ENCODE results near the gene CDA. TPM values are rescaled to one million over a fixed set of nuclear protein-coding genes. Genes with fewer than 3 reads are reported as not detected.

The CDA gene
- total RNA-seq, 1 donor from 2014 or later: not detected

GRCh38 chr1:20641975-20642374 lies 53.1 kb downstream of the CDA start:
- no peak overlapping the region for H2AFZ ChIP-seq (ENCODE audit: low read depth, low read length)
- H3K36me3 Mint-ChIP-seq (ENCODE audit: low read depth, unreplicated experiment): peaks cover 26% of the 10 kb centered on the region
- no peaks in the 10 kb centered on the region for H3K27me3 ChIP-seq (ENCODE audit: insufficient read depth, low read length)
- H3K27me3 Mint-ChIP-seq (ENCODE audit: low read depth, unreplicated experiment): no peaks in the 10 kb centered on the region
- DNase-seq (ENCODE audit: low read depth) (no peak), FAIRE-seq (no peak)
- H3K9me3 ChIP-seq (ENCODE audit: insufficient read depth, low read depth, low read length): no peaks in the 10 kb centered on the region
- no peaks in the 10 kb centered on the region for H3K4me1 Mint-ChIP-seq (ENCODE audit: low read depth, unreplicated experiment)
- H3K4me3 ChIP-seq (ENCODE audit: insufficient read depth, low read depth, low read length): no peak overlapping the region
- no peak overlapping the region for H3K27ac ChIP-seq (ENCODE audit: low read depth, low read length)
- H4K20me1 ChIP-seq (ENCODE audit: insufficient read depth, low read length): peaks cover 7% of the 10 kb centered on the region
- H3K79me2 ChIP-seq (ENCODE audit: insufficient read depth, low read length): no peaks in the 10 kb centered on the region
- no peak overlapping the region for H3K27ac Mint-ChIP-seq (ENCODE audit: unreplicated experiment)
- no peaks in the 10 kb centered on the region for H3K4me1 ChIP-seq (ENCODE audit: insufficient read depth, low read length)
- TF ChIP-seq CTCF (IDR thresholded peaks at IDR 0.05; ENCODE audit: insufficient read depth, low read depth, low read length) (no peak), EZH2 (IDR thresholded peaks at IDR 0.05; ENCODE audit: insufficient read depth, low read length) (no peak)
- H3K36me3 ChIP-seq (ENCODE audit: insufficient read depth, low read length): peaks cover 9% of the 10 kb centered on the region
- H3K9me3 Mint-ChIP-seq (ENCODE audit: unreplicated experiment): no peaks in the 10 kb centered on the region
- H3K4me2 ChIP-seq (ENCODE audit: low read length): no peak overlapping the region
- H3K9ac ChIP-seq (ENCODE audit: low read length): no peak overlapping the region
- H3K4me3 Mint-ChIP-seq (ENCODE audit: unreplicated experiment): no peak overlapping the region

GRCh38 chr1:20643080-20643479 lies 54.2 kb downstream of the CDA start:
- H3K27me3 ChIP-seq (ENCODE audit: insufficient read depth, low read length): no peaks in the 10 kb centered on the region
- no peaks in the 10 kb centered on the region for H3K79me2 ChIP-seq (ENCODE audit: insufficient read depth, low read length)
- TF ChIP-seq CTCF (IDR thresholded peaks at IDR 0.05; ENCODE audit: insufficient read depth, low read depth, low read length) (no peak), EZH2 (IDR thresholded peaks at IDR 0.05; ENCODE audit: insufficient read depth, low read length) (no peak)
- H3K9ac ChIP-seq (ENCODE audit: low read length): no peak overlapping the region
- H3K4me1 Mint-ChIP-seq (ENCODE audit: low read depth, unreplicated experiment): no peaks in the 10 kb centered on the region
- FAIRE-seq: no peak
- H3K36me3 ChIP-seq (ENCODE audit: insufficient read depth, low read length): peaks cover 5% of the 10 kb centered on the region
- peaks cover 4% of the 10 kb centered on the region for H4K20me1 ChIP-seq (ENCODE audit: insufficient read depth, low read length)
- H3K27ac ChIP-seq (ENCODE audit: low read depth, low read length): no peak overlapping the region
- no peaks in the 10 kb centered on the region for H3K4me1 ChIP-seq (ENCODE audit: insufficient read depth, low read length)
- DNase-seq (ENCODE audit: low read depth): no peak
- no peak overlapping the region for H3K4me3 Mint-ChIP-seq (ENCODE audit: unreplicated experiment)
- no peak overlapping the region for H2AFZ ChIP-seq (ENCODE audit: low read depth, low read length)
- H3K27ac Mint-ChIP-seq (ENCODE audit: unreplicated experiment): no peak overlapping the region
- H3K36me3 Mint-ChIP-seq (ENCODE audit: low read depth, unreplicated experiment): peaks cover 19% of the 10 kb centered on the region
- H3K9me3 ChIP-seq (ENCODE audit: insufficient read depth, low read depth, low read length): no peaks in the 10 kb centered on the region
- H3K4me3 ChIP-seq (ENCODE audit: insufficient read depth, low read depth, low read length): no peak overlapping the region
- H3K4me2 ChIP-seq (ENCODE audit: low read length): no peak overlapping the region
- H3K9me3 Mint-ChIP-seq (ENCODE audit: unreplicated experiment): no peaks in the 10 kb centered on the region
- no peaks in the 10 kb centered on the region for H3K27me3 Mint-ChIP-seq (ENCODE audit: low read depth, unreplicated experiment)

- H3K9me3 Mint-ChIP-seq (ENCODE audit: unreplicated experiment): no peaks in the 10 kb centered on the region
- TF ChIP-seq CTCF (IDR thresholded peaks at IDR 0.05; ENCODE audit: insufficient read depth, low read depth, low read length): no peak
- TF ChIP-seq EZH2 (IDR thresholded peaks at IDR 0.05; ENCODE audit: insufficient read depth, low read length): no peak
- H2AFZ ChIP-seq (ENCODE audit: low read depth, low read length): no peak overlapping the region
- no peaks in the 10 kb centered on the region for H3K27me3 ChIP-seq (ENCODE audit: insufficient read depth, low read length)
- H3K9me3 ChIP-seq (ENCODE audit: insufficient read depth, low read depth, low read length): no peaks in the 10 kb centered on the region
- FAIRE-seq: no peak
- no peak overlapping the region for H3K4me3 ChIP-seq (ENCODE audit: insufficient read depth, low read depth, low read length)
- H3K36me3 Mint-ChIP-seq (ENCODE audit: low read depth, unreplicated experiment): peaks cover 12% of the 10 kb centered on the region
- no peak for DNase-seq (ENCODE audit: low read depth)
- no peak overlapping the region for H3K27ac ChIP-seq (ENCODE audit: low read depth, low read length)
- no peaks in the 10 kb centered on the region for H3K27me3 Mint-ChIP-seq (ENCODE audit: low read depth, unreplicated experiment)
- H3K9ac ChIP-seq (ENCODE audit: low read length): no peak overlapping the region
- H3K4me1 ChIP-seq (ENCODE audit: insufficient read depth, low read length): no peaks in the 10 kb centered on the region
- H3K4me2 ChIP-seq (ENCODE audit: low read length): no peak overlapping the region
- H3K36me3 ChIP-seq (ENCODE audit: insufficient read depth, low read length): peaks cover 8% of the 10 kb centered on the region
- peaks cover 4% of the 10 kb centered on the region for H4K20me1 ChIP-seq (ENCODE audit: insufficient read depth, low read length)
- no peak overlapping the region for H3K27ac Mint-ChIP-seq (ENCODE audit: unreplicated experiment)
- H3K79me2 ChIP-seq (ENCODE audit: insufficient read depth, low read length): no peaks in the 10 kb centered on the region
- no peak overlapping the region for H3K4me3 Mint-ChIP-seq (ENCODE audit: unreplicated experiment)
- H3K4me1 Mint-ChIP-seq (ENCODE audit: low read depth, unreplicated experiment): no peaks in the 10 kb centered on the region
These were observed 55.5 kb downstream of the CDA start for GRCh38 chr1:20644416-20644815.
